Activated CD8-positive, alpha-beta T cell treated with anti-CD3 and anti-CD28 coated beads for 36 hours (primary cell): ENCODE data around the gene PLD4. TPM values are rescaled to one million over a fixed set of nuclear protein-coding genes. Genes with fewer than 3 reads are reported as not detected.

Experiments
- ATAC-seq: fragments of 200-7000 bp; cut with Tn5 transposase; one replicate; pipeline ENCODE4 v1.10.0; 2021; ENCODE audit warnings: mild to moderate bottlenecking, moderate library complexity
- CTCF ChIA-PET: fragments of 350-600 bp; sonication (Branson Sonifier 250); formaldehyde crosslinking; loops from one replicate; lab custom pipeline; 2021; ENCODE audit warnings: antibody characterized with exemption; lab: Charles Lee
- POLR2A ChIA-PET: fragments of 350-600 bp; sonication (Branson Sonifier 250); formaldehyde crosslinking; loops from one replicate; lab custom pipeline; 2021; ENCODE audit warnings: antibody characterized with exemption; lab: Charles Lee
- DNase-seq: peaks from one replicate; pipeline ENCODE4 v3.0.0-alpha.2; 2020
- H3K27ac Mint-ChIP-seq: one replicate; pipeline ENCODE4 v1.8.0; 2021; ENCODE audit warnings: mild to moderate bottlenecking, mixed read lengths
- H3K27me3 Mint-ChIP-seq: one replicate; pipeline ENCODE4 v1.8.0; 2021; ENCODE audit warnings: mixed read lengths
- H3K36me3 Mint-ChIP-seq: one replicate; pipeline ENCODE4 v1.8.0; 2021; ENCODE audit warnings: low read depth, mixed read lengths
- H3K4me1 Mint-ChIP-seq: one replicate; pipeline ENCODE4 v1.8.0; 2021; ENCODE audit warnings: low read depth, mixed read lengths
- H3K4me3 Mint-ChIP-seq: one replicate; pipeline ENCODE4 v1.8.0; 2021; ENCODE audit warnings: mild to moderate bottlenecking, moderate library complexity, mixed read lengths
- H3K9me3 Mint-ChIP-seq: one replicate; pipeline ENCODE4 v1.8.0; 2021; ENCODE audit warnings: mixed read lengths
- intact Hi-C: fragments of 100-400 bp; cut with micrococcal nuclease; formaldehyde crosslinking; loops from one replicate; pipeline ENCODE4 v1.10.0; 2022
- total RNA-seq, 2 experiments: library from RNA; stranded (reverse); gene quantifications; one replicate each; pipeline ENCODE4 v1.2.3, GENCODE V29; 2021
- TF ChIP-seq, protein P1 (sequence below): fragments of 200-600 bp; IDR thresholded peaks from one replicate; pipeline ENCODE4 v1.8.0; 2022; ENCODE audit warnings: antibody characterized with exemption, mild to moderate bottlenecking

Gene PLD4
- total RNA-seq, 2 experiments from 2014 or later: not detected

DNA sequence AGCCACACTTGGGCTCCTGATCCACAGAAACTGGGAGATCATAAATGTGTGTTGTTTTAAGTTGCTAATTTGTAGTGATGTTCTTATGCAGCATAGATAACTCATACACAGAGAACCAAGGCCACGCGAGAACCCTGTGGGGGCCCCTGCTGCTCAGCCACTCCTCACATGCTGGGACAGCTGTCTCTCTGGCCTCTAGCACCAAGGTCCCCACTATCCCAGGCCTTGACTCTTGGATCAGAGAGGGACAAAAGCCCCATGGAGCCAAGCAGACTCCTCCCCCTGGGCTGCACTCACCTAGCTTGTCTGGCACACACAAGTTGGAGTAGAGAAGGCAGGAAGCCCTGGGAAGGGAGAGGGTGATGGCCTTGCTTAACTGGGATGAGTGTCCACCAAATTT is 11.3 kb downstream of the PLD4 start:
- H3K4me3 Mint-ChIP-seq: no peak overlapping the region
- intact Hi-C loops: no loop called here
- DNase-seq (no peak), ATAC-seq (no peak)
- POLR2A ChIA-PET: no interaction called here
- no peaks in the 10 kb centered on the region for H3K36me3 Mint-ChIP-seq
- no peak overlapping the region for H3K27ac Mint-ChIP-seq
- H3K9me3 Mint-ChIP-seq: no peaks in the 10 kb centered on the region
- H3K4me1 Mint-ChIP-seq: no peaks in the 10 kb centered on the region
- TF ChIP-seq, protein P1, sequence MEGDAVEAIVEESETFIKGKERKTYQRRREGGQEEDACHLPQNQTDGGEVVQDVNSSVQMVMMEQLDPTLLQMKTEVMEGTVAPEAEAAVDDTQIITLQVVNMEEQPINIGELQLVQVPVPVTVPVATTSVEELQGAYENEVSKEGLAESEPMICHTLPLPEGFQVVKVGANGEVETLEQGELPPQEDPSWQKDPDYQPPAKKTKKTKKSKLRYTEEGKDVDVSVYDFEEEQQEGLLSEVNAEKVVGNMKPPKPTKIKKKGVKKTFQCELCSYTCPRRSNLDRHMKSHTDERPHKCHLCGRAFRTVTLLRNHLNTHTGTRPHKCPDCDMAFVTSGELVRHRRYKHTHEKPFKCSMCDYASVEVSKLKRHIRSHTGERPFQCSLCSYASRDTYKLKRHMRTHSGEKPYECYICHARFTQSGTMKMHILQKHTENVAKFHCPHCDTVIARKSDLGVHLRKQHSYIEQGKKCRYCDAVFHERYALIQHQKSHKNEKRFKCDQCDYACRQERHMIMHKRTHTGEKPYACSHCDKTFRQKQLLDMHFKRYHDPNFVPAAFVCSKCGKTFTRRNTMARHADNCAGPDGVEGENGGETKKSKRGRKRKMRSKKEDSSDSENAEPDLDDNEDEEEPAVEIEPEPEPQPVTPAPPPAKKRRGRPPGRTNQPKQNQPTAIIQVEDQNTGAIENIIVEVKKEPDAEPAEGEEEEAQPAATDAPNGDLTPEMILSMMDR: no peak
- H3K27me3 Mint-ChIP-seq: peaks cover 11% of the 10 kb centered on the region
- CTCF ChIA-PET: interaction anchor here (1.2 kb wide), 1 partner anchor 110 kb away, joined by 4 read pairs; no protein-coding TSS in a partner anchor

DNA sequence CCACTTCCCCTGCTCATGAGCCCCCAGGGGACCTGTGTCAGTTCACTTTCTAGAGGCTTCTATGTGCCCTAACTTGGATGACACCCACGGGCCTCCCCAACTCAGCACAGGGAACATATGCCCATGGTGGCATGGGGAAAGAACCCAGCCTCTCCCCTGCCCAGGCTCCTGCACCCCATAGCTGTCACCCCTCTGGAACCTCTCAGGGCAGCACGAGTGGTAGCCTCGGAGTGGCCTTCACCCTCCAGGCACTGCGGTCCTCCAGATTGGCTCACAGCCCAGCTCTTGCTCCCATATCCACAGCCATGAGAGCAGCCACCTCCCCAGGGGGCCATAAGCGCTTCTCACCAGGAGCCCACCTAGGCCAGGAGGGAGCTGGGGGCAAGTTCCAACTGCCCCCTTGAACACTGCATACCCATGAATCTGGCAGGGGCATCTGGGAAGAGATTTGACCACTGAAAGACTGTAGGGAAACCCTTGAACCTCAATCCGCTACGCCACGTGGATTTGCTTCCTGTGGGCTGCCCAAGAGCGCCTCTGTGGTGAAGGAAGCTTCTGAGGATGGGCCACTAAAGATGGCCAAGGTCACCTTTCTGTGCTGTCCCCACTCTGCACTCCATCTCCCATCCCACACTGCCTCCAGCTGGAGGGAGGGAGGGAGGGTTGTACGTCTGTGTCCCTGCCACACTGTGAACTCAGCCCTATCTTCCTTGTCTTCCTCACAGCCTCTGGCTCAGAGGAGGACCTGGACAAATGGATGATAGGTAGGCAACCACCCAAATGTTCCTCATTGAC is 11.9 kb downstream of the PLD4 start:
- TF ChIP-seq, protein P1: no peak
- Mint-ChIP-seq H3K4me1 (no peaks in the 10 kb centered on the region), H3K36me3 (no peaks in the 10 kb centered on the region), H3K27ac (no peak overlapping the region), H3K9me3 (no peaks in the 10 kb centered on the region), H3K4me3 (no peak overlapping the region), H3K27me3 (peaks cover 11% of the 10 kb centered on the region)
- DNase-seq: no peak
- intact Hi-C loops: no loop called here
- no peak for ATAC-seq
- ChIA-PET CTCF (interaction anchor here (1.2 kb wide), 1 partner anchor 109 kb away, joined by 4 read pairs; no protein-coding TSS in a partner anchor), POLR2A (no interaction called here)

DNA sequence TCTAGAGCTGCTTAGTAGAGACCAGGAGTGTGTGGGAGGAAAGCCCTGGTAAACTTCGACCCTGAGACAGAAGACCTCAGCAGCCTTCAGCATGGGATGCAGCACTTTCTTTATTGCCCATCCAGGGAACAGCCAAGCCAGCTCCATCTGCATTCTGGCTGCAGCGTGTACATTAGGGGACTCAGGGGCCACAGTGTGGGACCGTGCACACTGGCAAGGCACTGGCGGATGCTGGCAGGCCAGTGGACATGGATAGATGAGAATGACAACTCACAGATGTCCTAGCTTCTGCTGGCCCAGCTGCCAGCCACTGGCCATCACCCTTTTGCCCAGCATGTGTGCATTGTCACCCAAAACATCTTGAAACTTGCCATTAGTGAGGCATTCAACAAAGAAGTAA is 12.5 kb downstream of the PLD4 start:
- Mint-ChIP-seq H3K4me1 (no peaks in the 10 kb centered on the region), H3K36me3 (no peaks in the 10 kb centered on the region), H3K9me3 (no peaks in the 10 kb centered on the region), H3K27me3 (peaks cover 11% of the 10 kb centered on the region), H3K27ac (no peak overlapping the region), H3K4me3 (no peak overlapping the region)
- ChIA-PET CTCF (no interaction called here), POLR2A (no interaction called here)
- ATAC-seq (no peak), DNase-seq (no peak)
- TF ChIP-seq, protein P1: no peak
- intact Hi-C loops: no loop called here

DNA sequence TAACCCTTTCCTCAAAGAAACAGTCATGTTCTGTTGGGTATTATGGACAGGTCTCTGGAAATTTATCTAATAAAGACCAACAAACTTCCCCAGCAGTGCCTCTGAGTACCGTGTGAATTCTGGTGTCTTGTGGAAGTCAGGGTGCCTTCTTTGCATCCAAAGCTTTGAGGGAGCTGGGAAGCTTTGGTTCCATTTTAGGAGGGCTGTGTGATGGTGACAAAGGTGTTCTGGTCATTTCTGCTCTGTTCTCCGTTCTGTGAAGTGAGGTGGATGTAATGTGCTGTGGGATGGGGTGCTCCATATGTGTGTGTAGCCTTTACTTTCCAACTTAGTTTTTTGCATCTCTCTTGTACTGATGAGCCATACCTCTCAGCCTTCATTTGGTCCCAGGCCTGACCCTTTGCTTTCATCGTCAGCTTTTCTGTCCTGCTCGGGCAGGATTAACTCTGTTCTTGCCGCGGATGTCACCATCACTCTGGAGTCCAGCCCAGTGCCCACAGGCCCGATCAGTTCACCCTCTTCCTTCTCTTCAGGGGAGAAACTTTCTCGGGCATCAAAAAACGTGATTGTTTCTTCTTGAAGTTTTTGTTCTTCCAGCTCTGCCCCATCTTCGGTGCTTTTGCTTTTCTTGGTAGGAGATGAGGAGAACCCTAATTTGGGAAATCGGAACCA is 13.2 kb downstream of the PLD4 start:
- intact Hi-C loops: no loop called here
- H3K9me3 Mint-ChIP-seq: no peaks in the 10 kb centered on the region
- POLR2A ChIA-PET: no interaction called here

More for the DNA sequence above, 13.2 kb downstream of the PLD4 start:
- no peak overlapping the region for H3K27ac Mint-ChIP-seq
- H3K27me3 Mint-ChIP-seq: peaks cover 11% of the 10 kb centered on the region
- TF ChIP-seq, protein P1: no peak
- no peaks in the 10 kb centered on the region for H3K36me3 Mint-ChIP-seq
- DNase-seq: no peak
- CTCF ChIA-PET: no interaction called here
- H3K4me3 Mint-ChIP-seq: no peak overlapping the region
- ATAC-seq: no peak
- H3K4me1 Mint-ChIP-seq: no peaks in the 10 kb centered on the region
